IPS-18a (cell line): ENCODE data around the gene TRPC6.

Experiments used
- H3K27ac ChIP-seq: one replicate; pipeline ENCODE4 v1.5.1; 2013; ENCODE audit warnings: low read length
- H3K27me3 ChIP-seq: one replicate; pipeline ENCODE4 v1.6.1; 2013; ENCODE audit warnings: mild to moderate bottlenecking, low read length; ENCODE audit not compliant: control insufficient read depth, insufficient read depth
- H3K36me3 ChIP-seq: one replicate; pipeline ENCODE4 v1.6.1; 2013; ENCODE audit warnings: low read depth, low read length; ENCODE audit not compliant: control insufficient read depth
- H3K4me1 ChIP-seq: one replicate; pipeline ENCODE4 v1.6.1; 2013; ENCODE audit warnings: low read depth, low read length; ENCODE audit not compliant: control insufficient read depth
- H3K4me3 ChIP-seq: one replicate; pipeline ENCODE4 v1.5.1; 2013; ENCODE audit warnings: low read length
- H3K9ac ChIP-seq: one replicate; pipeline ENCODE4 v1.6.1; 2013; ENCODE audit warnings: mild to moderate bottlenecking, low read length, moderate library complexity
- H3K9me3 ChIP-seq: one replicate; pipeline ENCODE4 v1.6.1; 2013; ENCODE audit warnings: low read depth, low read length; ENCODE audit not compliant: control insufficient read depth

The TRPC6 gene

DNA sequence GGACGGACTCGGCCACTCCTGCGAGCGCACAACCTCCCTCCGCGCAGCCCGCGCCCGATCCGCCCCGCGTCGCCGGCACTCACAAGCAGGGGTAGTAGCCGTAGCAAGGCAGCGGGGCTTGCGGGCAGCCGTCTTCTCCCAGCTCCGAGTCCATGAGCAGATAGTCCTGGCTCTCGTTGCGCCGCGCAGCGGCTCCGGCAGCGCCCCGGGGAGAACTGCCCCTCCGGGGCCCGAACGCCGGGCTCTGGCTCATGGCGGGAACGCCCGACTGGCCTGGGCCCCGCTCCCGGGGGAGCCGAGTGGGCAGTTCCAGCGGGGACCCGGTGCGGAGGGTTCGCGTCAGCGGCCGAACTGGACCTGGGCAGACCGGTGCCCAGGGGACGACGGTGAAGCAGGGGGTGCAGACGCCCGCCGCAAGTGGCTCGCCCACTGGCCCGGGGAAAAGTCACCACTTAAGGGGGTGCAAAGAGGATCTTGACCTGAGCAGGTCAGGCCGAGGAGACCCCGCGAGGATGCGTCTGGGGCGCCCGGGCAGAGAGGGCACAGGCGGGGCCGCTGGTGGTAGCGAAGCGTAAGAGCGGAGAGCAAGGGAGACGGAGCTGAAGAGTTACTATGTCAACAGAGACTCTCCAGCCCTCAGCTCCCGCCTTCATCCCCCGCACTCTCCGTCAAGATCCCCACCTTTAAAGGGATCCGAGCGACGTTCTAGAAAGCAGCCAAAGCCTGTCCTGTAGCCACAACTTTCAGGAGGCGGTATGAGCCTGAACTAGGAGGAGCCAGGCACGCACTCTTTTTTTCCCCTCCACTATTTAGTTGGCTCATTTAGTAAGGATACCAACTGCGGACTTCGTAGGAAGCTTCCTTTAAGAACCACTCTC is at the start of gene TRPC6:
Gene TRPC6, minus strand, starts transcription at position 757 of the 878 bp plus-strand sequence. Its CDS starts 504 bp downstream, at position 253.
- H3K27ac ChIP-seq: no peak within 1 kb of the TSS
- H3K27me3 ChIP-seq: peaks cover 54% of the 10 kb centered on the region
- no peaks in the 10 kb centered on the region for H3K36me3 ChIP-seq
- no peaks in the 10 kb centered on the region for H3K9me3 ChIP-seq
- H3K4me3 ChIP-seq: peak within 1 kb of the TSS; percentile 81
- peak within 1 kb of the TSS; percentile 32 for H3K9ac ChIP-seq
- H3K4me1 ChIP-seq: peaks cover 5% of the 10 kb centered on the region

DNA sequence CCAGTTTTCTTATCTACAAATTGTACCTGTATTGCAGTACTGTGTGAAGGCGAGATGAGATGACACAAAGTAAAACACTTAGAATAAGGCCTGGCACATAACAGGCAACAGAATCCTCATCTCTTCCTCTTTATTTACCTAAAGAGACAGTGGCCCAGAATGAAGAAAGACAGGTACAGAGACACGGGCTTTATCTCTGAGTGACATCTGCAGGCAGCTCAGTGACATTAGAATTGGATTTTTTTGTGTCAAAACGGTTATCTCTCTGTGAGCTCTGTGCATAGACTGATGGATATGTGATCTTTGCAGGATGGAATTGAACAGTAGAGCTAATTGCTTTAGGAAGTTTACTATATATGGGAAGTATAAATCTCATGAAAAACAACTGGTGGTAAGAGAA is 36.2 kb upstream of the TRPC6 start:
- no peaks in the 10 kb centered on the region for H3K36me3 ChIP-seq

DNA sequence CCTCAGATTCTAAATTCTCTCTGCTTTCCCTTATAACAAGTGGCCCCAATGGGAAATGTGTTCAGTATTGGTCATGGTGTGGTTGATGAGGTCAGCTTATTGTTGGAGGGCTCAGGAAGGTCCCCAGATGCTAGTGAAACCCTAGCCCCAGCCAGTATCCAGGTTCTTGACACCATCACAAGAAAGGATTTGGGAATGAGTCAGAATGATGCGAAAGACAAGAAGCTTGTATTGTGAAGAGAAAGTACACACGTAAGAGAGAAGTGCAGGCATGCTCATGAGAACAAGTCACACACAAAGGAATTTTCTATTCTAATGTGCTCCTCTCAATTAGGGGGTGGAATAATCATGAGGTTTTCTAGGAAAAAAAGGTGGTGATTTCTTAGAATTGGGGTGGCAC is 34.9 kb upstream of the TRPC6 start:
- Histone ChIP-seq H3K9me3 (no peaks in the 10 kb centered on the region), H3K4me3 (no peak overlapping the region), H3K4me1 (no peaks in the 10 kb centered on the region), H3K36me3 (no peaks in the 10 kb centered on the region), H3K27me3 (no peaks in the 10 kb centered on the region), H3K9ac (no peak overlapping the region), H3K27ac (no peak overlapping the region)

More for the DNA sequence above, 36.2 kb upstream of the TRPC6 start:
- Histone ChIP-seq H3K9ac (no peak overlapping the region), H3K27ac (no peak overlapping the region), H3K4me1 (no peaks in the 10 kb centered on the region), H3K27me3 (no peaks in the 10 kb centered on the region), H3K9me3 (no peaks in the 10 kb centered on the region), H3K4me3 (no peak overlapping the region)

DNA sequence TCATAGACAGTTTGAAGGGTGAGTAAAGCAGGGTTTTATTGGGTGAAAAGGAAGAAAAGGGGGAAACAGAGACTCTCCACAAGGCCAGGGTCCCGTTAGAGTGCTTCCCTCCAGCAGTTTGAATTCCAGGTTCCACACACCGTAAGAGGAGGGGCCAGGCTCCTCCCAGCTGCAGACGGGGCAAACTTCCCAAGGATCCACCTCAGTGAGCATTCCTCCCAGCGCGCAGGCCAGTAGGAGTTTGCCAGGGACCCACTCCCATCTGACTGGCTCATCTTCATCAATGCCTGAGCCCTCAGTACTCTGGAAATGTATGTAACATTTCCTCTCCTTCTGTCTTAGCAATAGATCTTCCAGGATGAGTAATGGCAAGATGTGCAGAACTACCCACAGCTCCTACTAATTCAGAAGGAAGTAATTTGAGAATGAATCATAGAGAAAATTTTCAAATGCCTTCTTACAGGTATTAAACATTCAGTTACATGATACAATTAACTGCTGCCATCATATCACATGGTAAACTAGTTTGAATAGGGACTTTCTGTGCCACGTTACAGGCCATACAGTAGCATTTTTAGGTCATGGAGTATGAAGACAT is 34.0 kb upstream of the TRPC6 start:
- H3K9ac ChIP-seq: no peak overlapping the region
- no peaks in the 10 kb centered on the region for H3K27me3 ChIP-seq
- H3K36me3 ChIP-seq: no peaks in the 10 kb centered on the region
- H3K27ac ChIP-seq: no peak overlapping the region
- no peak overlapping the region for H3K4me3 ChIP-seq
- no peaks in the 10 kb centered on the region for H3K9me3 ChIP-seq
- peaks cover under 1% of the 10 kb centered on the region for H3K4me1 ChIP-seq

DNA sequence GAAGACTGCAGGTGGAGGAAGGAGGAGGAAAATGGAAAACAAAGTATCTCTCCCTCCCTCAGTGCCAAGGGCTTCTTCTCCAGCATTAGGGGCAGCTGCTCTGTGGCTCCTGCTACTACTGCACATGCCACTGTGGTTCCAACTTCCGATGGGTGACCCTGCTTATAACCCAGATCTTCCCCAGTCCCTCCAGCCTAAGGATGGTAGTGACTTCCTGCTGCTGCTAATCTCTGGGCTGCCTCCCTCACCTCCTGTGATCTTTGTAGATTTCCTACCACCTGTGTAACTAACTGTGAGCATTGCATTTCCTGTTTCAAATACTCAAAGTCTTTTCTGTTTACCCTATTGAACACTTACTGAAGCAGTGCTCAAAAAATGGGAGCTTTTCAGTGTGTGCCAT is 28.7 kb upstream of the TRPC6 start:
- Histone ChIP-seq H3K9ac (no peak overlapping the region), H3K27ac (no peak overlapping the region), H3K27me3 (no peaks in the 10 kb centered on the region), H3K36me3 (no peaks in the 10 kb centered on the region), H3K4me1 (peaks cover 13% of the 10 kb centered on the region), H3K9me3 (no peaks in the 10 kb centered on the region), H3K4me3 (no peak overlapping the region)

DNA sequence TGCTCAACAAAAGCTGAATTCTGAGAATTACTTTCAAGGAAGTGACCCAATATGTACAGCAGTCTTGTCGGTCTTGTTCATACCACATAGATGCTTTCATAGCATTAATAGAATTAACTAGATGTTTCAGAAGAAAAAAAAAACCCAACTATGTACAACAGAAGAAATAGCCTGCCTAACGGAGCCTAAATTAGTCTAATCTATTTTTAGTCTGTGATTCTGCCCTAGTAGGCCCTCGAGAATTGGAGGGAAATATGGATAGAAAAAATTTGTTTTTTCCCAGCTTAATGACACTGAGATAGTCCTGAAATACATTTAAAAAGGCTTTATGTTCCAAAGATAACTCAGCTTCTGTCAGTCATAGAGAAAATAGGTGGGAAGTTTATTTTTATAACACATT is 17.1 kb upstream of the TRPC6 start:
- Histone ChIP-seq H3K4me3 (no peak overlapping the region), H3K27me3 (no peaks in the 10 kb centered on the region), H3K9ac (no peak overlapping the region), H3K27ac (no peak overlapping the region), H3K9me3 (no peaks in the 10 kb centered on the region), H3K36me3 (no peaks in the 10 kb centered on the region), H3K4me1 (no peaks in the 10 kb centered on the region)

DNA sequence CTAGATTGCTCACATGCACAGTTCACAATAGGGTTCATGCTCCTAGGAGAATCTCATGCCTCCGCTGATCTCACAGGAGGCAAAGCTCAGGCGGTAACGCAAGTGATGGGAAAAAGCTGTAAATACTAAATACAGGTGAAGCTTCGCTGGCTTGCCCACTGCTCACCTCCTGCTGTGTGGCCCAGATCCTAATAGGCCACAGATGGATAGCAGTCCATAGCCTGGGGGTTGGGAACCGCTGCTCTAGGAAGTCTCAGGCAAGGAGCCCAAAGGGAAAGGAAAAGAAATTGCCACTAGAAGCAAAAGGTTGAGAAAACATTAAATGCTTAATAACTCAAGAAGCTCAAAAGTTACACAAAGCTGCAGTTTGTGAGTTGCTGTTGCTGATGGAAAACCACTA is 3.2 kb upstream of the TRPC6 start:
- H3K9me3 ChIP-seq: no peaks in the 10 kb centered on the region
- no peak overlapping the region for H3K27ac ChIP-seq
- no peak overlapping the region for H3K9ac ChIP-seq
- no peaks in the 10 kb centered on the region for H3K36me3 ChIP-seq
- H3K4me3 ChIP-seq: no peak overlapping the region
- peaks cover 5% of the 10 kb centered on the region for H3K4me1 ChIP-seq
- peaks cover 38% of the 10 kb centered on the region for H3K27me3 ChIP-seq

DNA sequence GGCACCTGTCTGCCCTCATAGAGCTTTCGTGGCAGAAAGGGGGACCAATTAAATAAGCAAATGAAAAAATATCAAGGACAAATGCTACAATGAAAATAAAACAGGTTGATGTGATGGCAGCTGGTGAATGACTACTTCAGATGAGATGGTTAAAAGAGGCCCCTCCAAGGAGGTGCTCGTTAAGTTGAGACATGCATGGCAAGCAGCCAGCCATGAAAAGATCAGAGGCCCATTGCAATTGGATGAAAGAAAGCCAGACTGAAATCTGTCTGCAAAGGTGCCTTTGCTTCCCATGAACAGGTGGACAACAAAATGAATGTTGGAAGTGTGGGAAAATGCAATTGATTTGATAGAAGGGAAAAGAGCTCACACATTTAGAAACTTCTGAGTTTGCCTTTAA is 848 bp upstream of the TRPC6 start:
- Histone ChIP-seq H3K9ac (no peak overlapping the region), H3K4me3 (no peak overlapping the region), H3K9me3 (no peaks in the 10 kb centered on the region), H3K27me3 (peaks cover 54% of the 10 kb centered on the region), H3K4me1 (peaks cover 5% of the 10 kb centered on the region), H3K36me3 (no peaks in the 10 kb centered on the region), H3K27ac (no peak overlapping the region)

DNA sequence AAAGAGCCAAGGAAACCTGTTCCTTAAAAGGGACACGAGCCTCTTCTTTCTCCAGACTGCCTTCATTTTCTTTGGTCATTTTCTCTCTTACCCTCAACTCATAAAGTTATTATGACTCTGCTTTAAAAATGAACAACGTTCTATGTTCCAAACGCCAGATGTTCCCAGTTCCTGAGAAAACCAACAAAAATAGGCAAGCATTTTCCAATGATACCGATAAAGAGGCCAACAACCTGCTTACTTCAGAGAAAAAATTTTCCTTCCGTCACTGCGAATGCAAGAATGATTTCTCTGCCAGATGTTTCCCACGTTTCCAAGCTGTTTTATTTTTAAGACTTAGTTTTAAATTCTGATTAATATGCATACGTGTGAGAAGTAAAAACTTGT is 315 bp upstream of the TRPC6 start:
- Histone ChIP-seq H3K36me3 (no peaks in the 10 kb centered on the region), H3K9ac (peak overlapping the region; percentile 32), H3K27me3 (peaks cover 54% of the 10 kb centered on the region), H3K4me1 (peaks cover 5% of the 10 kb centered on the region), H3K4me3 (peak overlapping the region; percentile 81), H3K9me3 (no peaks in the 10 kb centered on the region), H3K27ac (no peak overlapping the region)

DNA sequence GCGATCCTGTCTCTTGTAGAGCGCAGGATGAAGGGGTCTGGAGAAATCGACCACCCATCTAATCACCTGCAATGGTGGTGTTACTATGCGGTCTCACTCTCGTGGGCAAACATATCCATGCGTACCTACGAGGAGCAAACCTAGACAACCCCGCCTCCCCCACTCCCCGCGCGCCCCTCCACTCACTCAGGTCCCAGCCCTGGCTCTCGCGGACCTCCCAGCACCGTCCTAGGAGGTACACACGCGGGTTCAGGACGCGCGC is 887 bp downstream of the TRPC6 start:
- H3K9ac ChIP-seq: peak overlapping the region; percentile 25
- H3K27me3 ChIP-seq: peaks cover 54% of the 10 kb centered on the region
- no peak overlapping the region for H3K27ac ChIP-seq
- peak overlapping the region; percentile 81 for H3K4me3 ChIP-seq
- H3K36me3 ChIP-seq: no peaks in the 10 kb centered on the region
- no peaks in the 10 kb centered on the region for H3K9me3 ChIP-seq
- H3K4me1 ChIP-seq: peaks cover 5% of the 10 kb centered on the region

DNA sequence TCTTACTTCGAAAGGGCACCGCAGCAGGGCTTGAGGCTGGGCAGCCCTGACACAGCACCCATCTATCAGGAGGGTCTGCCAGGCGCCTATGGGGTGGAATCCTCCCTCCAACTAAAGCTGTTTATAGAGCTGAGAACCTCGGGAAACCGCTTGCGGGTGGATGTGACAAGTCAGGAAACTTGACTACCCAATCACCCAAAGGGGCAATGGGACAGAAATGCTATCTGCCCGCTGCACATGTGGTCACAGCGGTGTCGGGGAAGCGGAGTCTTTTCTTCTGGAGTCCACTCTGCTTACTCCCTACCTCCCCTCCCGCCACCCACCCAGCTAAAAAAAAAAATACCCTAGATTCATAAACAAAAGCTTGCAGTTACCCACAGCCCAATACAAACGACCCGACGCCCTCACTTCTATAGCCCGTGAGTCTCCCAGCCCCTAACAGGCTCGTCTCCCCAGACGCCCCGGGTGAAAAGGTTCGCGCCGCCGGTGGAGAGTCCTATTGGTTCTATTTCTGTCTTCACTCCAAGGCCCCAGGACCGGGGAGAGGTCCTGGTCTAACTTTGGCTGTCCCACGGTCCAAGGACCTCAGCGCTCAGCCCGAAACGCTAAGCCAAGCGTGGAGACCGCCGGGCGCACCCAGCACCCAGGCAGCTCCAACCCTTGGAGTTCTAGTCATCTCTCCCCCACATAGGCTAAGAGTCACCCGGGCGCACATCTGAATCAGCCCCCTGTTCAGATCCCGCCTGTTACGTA is 1.4 kb downstream of the TRPC6 start:
- H3K4me3 ChIP-seq: peak overlapping the region; percentile 81
- no peak overlapping the region for H3K27ac ChIP-seq
- peaks cover 54% of the 10 kb centered on the region for H3K27me3 ChIP-seq
- H3K4me1 ChIP-seq: peaks cover 5% of the 10 kb centered on the region
- H3K9ac ChIP-seq: peak overlapping the region; percentile 25
- no peaks in the 10 kb centered on the region for H3K36me3 ChIP-seq
- no peaks in the 10 kb centered on the region for H3K9me3 ChIP-seq
